ENCODE data around the gene NEDD4L. TPM values are rescaled to one million over a fixed set of nuclear protein-coding genes. Genes with fewer than 3 reads are reported as not detected.

NEDD4L gene
- total and polyA plus RNA-seq, 12 donors = 17.8 to 110 (median 37.6) TPM

DNA sequence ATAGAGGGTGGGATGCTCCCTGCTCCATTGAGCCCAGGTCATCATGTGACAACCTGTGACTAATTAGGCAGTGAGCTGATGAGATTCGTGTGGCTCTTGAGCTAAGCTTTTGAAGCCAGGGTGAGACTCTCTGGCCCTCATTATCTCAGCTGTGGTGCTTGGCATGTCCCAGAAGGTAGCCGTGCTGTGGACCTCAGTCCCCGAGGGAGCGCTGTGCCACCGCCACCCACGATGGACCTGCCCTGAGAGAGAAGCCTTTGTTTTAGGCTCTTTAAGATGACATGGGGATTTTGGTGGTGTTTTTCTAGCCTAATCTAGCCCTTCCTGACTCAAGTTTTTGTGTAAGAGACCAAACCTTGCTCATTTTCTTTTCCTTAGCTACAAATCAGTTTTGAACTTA, 66.4 kb downstream of the NEDD4L start:
- intact Hi-C loops (cut with DNase I) = no loop called here
- WGBS, 4 donors = 68 to 84% (median 77%) methylated on average over 5 to 6 of the region's 6 CpGs
- H3K27ac ChIP-seq = no peak overlapping the region
- TF ChIP-seq, protein P1, sequence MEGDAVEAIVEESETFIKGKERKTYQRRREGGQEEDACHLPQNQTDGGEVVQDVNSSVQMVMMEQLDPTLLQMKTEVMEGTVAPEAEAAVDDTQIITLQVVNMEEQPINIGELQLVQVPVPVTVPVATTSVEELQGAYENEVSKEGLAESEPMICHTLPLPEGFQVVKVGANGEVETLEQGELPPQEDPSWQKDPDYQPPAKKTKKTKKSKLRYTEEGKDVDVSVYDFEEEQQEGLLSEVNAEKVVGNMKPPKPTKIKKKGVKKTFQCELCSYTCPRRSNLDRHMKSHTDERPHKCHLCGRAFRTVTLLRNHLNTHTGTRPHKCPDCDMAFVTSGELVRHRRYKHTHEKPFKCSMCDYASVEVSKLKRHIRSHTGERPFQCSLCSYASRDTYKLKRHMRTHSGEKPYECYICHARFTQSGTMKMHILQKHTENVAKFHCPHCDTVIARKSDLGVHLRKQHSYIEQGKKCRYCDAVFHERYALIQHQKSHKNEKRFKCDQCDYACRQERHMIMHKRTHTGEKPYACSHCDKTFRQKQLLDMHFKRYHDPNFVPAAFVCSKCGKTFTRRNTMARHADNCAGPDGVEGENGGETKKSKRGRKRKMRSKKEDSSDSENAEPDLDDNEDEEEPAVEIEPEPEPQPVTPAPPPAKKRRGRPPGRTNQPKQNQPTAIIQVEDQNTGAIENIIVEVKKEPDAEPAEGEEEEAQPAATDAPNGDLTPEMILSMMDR (IDR thresholded peaks at IDR 0.05) = no peak
- TF ChIP-seq POLR2A (IDR thresholded peaks at IDR 0.05) = no peak
- no peak for DNase-seq
- H3K27me3 ChIP-seq = no peaks in the 10 kb centered on the region
- no peaks in the 10 kb centered on the region for H3K36me3 ChIP-seq (replicated peaks in 1 of 2)
- H3K4me3 ChIP-seq = no peak overlapping the region
- H3K4me1 ChIP-seq (replicated peaks in 1 of 2) = peaks cover 0 to 8% of the 10 kb centered on the region in 2 donors
- H3K9me3 ChIP-seq (replicated peaks in 1 of 3) = no peaks in the 10 kb centered on the region

DNA sequence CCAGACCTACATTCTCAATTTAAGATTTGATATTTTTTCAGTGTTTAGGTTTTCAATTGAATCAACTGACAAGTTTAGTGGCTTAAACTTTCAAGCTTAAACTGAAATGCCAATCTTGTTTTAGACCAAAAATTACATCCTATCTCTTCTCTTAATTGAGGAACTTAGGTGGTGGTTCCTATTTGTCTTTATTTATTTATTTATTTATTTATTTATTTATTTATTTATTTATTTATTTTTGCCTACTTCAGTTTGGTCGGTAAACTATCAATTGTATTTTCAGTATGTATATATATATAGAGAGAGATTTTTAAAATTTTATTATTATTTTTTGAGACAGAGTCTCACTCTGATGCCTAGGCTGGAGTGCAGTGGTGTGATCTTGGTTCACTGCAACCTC, 68.1 kb downstream of the NEDD4L start:
- TF ChIP-seq, protein P1 (IDR thresholded peaks at IDR 0.05) = no peak
- no peak for TF ChIP-seq POLR2A (IDR thresholded peaks at IDR 0.05)
- no peaks in the 10 kb centered on the region for H3K9me3 ChIP-seq (replicated peaks in 1 of 3)
- no peaks in the 10 kb centered on the region for H3K27me3 ChIP-seq
- H3K27ac ChIP-seq = no peak overlapping the region
- intact Hi-C loops (cut with DNase I) = no loop called here
- no peaks in the 10 kb centered on the region for H3K4me1 ChIP-seq (replicated peaks in 1 of 2)
- no peaks in the 10 kb centered on the region for H3K36me3 ChIP-seq (replicated peaks in 1 of 2)
- 97 to 100% (median 98%) methylated on average over 1 of the region's 1 CpG for WGBS, 4 donors
- H3K4me3 ChIP-seq = no peak overlapping the region
- DNase-seq = no peak

DNA sequence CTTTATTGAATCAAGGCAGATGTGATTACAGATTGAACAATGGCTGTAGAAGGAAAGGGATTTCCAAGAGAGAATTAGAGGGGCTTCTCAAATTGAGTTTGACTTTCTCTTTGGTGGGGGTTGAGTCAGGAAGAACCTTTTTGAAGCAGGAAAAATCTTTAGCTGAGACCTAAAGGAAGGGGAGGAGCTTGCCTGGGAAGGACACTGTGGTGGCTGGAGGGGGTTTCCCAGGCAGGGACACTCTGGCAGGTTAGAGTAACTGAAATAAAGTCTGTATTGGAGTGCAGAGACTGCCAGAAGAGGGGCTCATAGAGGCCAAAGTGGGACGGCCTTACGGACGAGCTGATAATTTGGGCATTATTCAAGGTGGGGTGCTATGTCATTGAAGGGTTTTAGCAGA, 69.3 kb downstream of the NEDD4L start:
- Histone ChIP-seq H3K4me1 (replicated peaks in 1 of 2) (peaks cover 0 to 6% of the 10 kb centered on the region in 2 donors), H3K9me3 (replicated peaks in 1 of 3) (no peaks in the 10 kb centered on the region), H3K4me3 (no peak overlapping the region), H3K27me3 (no peaks in the 10 kb centered on the region), H3K36me3 (replicated peaks in 1 of 2) (no peaks in the 10 kb centered on the region), H3K27ac (no peak overlapping the region)
- DNase-seq = no peak
- intact Hi-C loops (cut with DNase I) = no loop called here
- WGBS, 4 donors = 66 to 95% (median 91%) methylated on average over 3 of the region's 3 CpGs
- TF ChIP-seq POLR2A (IDR thresholded peaks at IDR 0.05) = no peak
- TF ChIP-seq, protein P1 (IDR thresholded peaks at IDR 0.05) = no peak

DNA sequence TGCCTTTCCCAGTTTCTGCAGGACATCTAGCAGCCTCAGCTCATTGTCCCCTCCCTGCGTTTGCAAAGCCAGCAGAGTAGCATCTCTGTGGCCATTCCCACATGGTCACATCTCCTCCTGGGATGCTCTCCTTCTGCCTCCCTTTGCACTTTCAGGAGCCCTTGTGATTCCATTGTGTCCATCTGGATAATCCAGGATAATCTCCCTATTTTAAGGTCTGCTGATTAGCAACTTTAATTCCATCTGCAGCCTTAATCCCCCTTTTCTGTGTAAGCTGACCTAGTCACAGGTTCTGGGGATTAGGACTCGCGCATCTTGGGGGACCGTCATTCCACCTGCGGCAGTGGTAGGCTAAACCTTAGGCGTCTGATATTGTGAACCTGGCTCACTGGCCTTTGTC, 70.7 kb downstream of the NEDD4L start:
- 84 to 96% (median 95%) methylated on average over 5 to 6 of the region's 6 CpGs for WGBS, 4 donors
- Histone ChIP-seq H3K4me3 (no peak overlapping the region), H3K4me1 (replicated peaks in 1 of 2) (peaks cover 0 to 6% of the 10 kb centered on the region in 2 donors), H3K27ac (no peak overlapping the region), H3K27me3 (no peaks in the 10 kb centered on the region), H3K36me3 (replicated peaks in 1 of 2) (no peaks in the 10 kb centered on the region), H3K9me3 (replicated peaks in 1 of 3) (no peaks in the 10 kb centered on the region)
- intact Hi-C loops (cut with DNase I) = no loop called here
- TF ChIP-seq POLR2A (IDR thresholded peaks at IDR 0.05) = no peak
- TF ChIP-seq, protein P1 (IDR thresholded peaks at IDR 0.05) = no peak
- no peak for DNase-seq

Measured in adrenal gland (tissue), 12 donors.